Cerebellar cortex (tissue), 1 donor: ENCODE results near the gene POMT2.
"Not testable (repeated sequence)": the region's sequence is repeated elsewhere in the genome, so short reads cannot be mapped to it uniquely, and the experiment has no call there.

Experiments
- DNase-seq: peaks from one replicate; pipeline ENCODE4 v3.0.0-alpha.2; 2015; ENCODE audit warnings: low spot score

The POMT2 gene, protein sequence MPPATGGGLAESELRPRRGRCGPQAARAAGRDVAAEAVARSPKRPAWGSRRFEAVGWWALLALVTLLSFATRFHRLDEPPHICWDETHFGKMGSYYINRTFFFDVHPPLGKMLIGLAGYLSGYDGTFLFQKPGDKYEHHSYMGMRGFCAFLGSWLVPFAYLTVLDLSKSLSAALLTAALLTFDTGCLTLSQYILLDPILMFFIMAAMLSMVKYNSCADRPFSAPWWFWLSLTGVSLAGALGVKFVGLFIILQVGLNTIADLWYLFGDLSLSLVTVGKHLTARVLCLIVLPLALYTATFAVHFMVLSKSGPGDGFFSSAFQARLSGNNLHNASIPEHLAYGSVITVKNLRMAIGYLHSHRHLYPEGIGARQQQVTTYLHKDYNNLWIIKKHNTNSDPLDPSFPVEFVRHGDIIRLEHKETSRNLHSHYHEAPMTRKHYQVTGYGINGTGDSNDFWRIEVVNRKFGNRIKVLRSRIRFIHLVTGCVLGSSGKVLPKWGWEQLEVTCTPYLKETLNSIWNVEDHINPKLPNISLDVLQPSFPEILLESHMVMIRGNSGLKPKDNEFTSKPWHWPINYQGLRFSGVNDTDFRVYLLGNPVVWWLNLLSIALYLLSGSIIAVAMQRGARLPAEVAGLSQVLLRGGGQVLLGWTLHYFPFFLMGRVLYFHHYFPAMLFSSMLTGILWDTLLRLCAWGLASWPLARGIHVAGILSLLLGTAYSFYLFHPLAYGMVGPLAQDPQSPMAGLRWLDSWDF

DNA sequence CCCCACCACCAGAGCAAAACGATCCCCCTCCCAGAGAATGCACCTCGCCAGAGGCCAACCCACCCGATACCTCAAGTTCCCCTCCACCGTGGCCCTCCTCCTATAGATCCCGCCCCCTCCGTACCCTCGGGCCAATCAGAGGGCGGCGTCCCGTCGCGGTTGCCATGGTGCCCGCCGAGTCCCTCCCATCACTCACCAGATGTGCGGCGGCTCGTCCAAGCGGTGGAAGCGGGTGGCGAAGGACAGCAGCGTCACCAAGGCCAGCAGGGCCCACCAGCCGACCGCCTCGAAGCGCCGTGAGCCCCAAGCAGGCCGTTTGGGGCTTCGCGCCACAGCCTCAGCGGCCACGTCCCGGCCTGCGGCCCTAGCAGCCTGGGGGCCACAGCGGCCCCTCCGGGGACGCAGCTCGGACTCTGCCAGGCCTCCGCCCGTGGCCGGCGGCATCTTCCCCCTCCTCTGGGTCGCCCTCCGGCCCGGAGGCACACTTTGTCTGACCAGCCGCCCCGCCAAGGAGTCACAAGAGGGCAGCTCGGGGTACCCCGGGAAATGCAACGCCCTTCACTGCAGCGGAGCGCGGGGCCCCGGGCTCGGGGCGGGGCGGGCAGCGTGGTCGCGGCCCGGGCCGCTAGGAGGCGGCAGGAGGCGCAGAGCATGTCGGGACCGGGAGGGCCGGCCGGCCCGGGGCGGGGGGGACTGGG lies at the start of gene POMT2:
Gene POMT2 (minus strand): TSS at position 646 of the 698 bp plus-strand sequence. CDS start 202 bp downstream, at position 444.
- DNase-seq, result peak; percentile 91

DNA sequence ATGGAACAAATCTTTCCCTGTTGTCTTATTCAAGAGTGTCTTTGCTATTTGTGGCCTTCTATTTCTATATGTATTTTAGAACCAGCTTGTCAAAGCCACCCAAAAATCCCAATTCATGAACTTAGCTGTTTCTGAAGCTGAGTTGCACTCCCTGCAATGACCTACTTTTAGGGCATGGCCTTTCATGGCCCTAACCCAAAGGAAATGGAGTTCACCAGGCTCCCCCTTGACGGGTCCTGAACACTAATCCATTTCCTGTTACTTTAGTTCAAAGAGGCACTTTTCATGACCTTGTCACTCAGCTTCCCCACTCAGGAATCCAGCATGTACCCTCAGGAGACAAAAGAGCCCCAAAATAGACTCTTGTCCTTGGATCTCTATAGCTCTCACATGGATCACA lies 48.6 kb upstream of the POMT2 start:
- DNase-seq, result no peak

DNA sequence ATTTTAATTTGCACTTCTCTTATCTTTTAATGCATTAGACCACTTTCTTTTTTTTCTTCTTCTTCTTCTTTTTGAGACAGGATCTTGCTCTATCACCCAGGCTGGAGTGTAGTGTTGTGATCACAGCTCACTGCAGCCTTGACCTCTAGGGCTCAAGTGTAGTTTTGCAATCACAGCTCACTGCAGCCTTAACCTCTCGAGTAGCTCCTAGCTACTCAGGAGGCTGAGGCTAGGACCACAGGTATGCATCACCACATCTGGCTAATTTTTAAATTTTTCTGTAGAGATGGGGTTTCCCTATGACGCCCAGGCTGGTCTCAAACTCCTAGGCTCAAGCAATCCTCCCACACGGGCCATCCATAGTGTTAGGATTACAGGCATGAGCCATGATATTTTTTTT lies 43.5 kb upstream of the POMT2 start:
- no peak for DNase-seq

DNA sequence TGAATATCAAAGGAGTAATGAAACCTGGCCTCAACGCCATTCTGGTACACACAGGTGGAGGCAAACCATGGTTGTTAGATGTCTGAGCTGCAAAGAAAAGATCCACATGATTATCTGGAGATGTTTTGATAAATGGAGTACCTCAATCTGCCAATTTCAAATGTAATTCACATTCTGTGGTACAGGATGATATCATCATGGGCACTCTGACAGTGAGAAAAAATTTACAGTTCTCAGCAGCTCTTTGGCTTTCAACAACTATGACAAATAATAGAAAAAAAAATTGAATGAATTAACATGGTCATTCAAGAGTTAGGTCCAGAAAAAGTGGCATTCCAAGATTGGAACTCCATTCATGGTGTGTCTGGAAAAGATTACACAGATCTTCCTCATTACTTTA lies 38.9 kb upstream of the POMT2 start:
- no peak for DNase-seq

DNA sequence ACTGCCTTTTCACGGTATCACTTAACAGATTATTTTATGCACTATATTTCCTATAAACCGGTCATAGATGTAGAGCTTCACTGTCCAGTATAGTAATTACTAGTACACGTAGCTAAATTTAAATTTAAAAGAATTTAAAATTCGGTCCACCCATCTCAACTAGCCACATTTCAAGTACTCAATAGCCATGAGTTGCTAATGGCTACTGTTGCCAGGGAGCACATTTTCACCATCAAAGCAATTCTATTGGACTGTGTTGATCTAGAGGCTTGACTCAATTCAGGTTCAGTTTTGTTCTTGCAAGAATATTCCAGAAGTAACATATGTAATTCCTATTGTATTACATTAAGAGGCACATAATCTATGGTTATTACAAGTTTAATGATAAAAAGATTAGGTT lies 36.2 kb upstream of the POMT2 start:
- no peak for DNase-seq

DNA sequence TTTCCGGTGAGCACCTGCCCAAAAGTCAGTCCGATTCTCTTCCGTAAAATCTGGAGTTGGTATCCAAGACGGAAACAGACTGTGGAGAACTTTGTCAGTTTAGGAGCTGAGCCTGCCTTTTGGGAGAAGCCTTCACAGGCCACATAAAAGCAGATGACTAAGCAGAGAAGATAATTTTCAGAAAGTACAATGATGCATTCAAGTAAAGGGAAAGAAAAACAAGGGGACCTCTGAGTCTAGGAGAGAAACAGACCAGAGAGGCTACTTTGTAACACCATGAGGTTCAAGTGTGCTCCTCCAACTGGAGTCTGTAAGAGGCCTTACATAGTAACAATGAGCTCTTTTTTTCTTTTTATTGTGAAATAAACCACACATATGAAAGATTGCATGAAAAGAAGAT lies 35.1 kb upstream of the POMT2 start:
- DNase-seq, result no peak

DNA sequence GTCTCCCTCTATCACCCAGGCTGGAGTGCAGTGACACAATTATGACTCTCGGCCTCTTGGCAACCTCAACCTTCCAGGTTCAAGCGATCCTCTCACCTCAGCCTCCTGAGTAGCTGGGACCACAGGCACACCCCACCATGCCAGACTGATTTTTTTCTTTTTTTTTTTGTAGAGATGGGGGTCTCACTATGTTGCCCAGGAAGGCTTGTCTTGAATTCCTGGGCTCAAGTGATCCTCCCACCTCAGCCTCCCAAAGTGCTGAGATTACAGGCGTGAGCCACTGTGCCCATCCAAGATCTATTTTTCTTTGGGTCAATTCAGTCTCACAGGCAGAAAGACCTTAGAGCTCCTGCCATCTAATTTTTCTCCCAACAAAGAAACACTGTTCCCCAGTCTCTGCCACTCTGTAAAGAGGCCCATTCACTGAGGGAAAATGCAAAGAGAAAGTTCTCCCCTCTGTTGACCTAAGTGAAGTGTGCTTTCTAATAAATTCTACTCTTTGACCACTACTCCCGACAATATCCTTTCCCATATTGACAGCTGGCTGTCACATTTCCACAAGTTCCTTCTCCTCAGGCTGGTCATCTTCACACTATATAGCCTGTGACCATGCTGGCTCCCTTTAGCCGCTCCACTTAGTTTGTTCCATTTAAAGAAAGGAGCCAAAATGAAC lies 32.9 kb upstream of the POMT2 start:
- DNase-seq, result no peak

DNA sequence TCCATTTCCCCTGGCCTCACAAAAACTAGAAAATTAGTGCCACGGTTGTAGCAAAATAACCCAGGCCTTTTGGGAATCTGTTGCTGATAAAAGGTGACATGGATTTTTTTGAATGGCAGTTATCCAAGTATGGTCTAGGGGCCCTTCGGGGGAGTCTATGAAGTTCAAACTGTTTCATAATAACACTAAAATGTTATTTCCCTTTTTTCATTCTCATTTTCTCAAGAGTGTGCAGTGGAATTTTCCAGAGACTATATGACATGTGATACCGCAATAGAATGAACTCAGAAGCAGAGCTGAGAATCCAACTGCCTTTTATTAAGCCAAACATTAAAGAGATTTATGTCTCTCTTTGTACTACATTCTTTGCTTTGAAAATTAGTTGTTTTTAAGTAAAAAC lies 27.1 kb upstream of the POMT2 start:
- DNase-seq, result no peak

DNA sequence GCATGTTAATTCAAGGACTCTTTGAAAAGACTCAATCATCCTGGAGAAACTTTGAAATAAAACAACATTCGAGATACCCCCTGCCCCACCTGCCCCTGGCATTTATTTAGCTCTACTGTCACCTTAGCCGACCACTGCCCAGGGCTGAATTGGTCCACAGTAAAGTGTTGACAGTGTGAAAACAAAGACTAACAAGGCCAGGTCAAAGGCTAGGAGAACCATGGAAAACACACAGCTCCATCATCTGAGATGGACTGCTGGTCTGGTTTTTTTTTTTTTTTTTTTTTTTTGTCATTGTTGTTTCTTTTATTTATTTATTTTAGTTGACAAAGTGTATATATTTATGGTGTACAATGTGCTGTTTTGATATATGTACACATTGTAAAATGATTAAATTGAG lies 25.8 kb upstream of the POMT2 start:
- no peak for DNase-seq

DNA sequence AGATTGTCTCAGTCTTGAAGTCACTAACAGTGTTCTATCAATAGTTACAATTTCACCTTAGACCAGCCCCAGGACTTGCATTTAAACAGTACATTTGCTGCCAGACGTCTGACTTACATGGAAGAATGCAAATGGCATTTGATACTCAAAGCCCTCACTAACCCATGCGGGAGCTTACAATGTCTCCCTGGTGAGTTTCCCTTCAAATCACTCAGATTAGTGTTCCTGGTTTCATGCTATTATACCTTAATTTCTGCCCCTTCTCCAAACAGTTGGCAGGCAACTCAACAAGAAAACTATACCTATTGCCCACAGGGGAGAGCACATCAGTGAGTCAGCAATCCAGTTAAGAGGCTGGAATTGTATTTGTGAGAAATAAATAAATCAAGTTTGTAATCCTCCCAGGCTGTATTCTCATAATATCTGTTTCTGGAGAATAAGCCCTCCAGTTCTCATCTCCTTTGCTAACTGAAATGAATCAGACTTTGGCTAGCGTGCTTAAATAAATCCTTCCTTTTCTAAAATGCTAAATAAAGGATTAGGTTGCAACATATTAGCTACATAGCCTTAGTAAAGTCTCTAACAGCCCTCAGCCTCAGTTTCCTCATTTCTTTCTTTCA lies 23.8 kb upstream of the POMT2 start:
- DNase-seq, result no peak

DNA sequence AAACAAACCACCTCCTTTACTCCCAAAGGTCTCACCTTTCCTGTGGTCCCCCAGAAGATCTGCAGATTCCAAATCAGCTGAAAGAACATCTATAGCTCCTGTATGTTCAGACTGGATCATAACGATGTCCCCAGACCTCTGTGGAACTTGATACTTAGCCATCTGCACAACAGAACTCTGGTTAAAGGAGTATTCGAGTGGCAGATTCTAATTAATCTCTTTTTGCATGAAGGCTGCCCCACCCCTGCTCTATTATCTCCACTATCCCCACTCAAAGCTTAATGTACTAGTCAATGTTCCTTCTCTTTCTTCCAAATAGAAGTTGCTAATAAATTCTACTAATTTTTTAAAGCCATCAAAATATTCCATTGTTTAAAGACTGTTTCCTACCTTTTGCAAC lies 23.0 kb upstream of the POMT2 start:
- DNase-seq, result no peak

DNA sequence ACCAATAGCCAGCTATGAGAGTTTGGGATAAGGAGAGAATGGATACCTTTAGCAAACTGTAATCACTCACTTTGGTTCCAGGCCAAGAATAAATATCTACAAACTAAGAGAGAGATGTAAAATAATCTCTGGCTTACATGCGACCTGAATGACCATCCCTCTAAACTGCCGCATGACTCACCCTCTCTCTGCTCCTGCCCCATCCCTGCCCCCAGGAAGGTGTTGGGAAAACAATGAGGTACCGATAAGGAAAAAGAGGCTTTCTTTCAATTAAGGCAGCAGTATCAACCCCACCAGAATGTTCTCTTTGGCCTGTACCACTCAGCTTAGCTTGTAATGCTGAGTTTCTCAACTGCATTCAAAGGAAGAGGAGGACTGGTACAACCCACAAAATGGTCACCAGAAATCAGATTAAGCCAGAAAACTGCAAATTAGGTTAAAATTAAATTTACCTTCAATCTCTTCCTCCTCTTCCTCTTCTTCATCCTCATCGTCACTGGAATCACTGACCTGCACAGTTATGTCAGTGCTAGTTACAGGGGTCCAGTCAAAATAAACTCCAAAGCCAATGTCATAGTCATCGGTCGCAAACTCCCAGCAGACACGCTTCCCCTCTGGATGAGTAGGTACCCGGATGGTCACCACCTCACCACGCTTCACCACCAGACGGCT lies 22.2 kb upstream of the POMT2 start:
- DNase-seq, result no peak

DNA sequence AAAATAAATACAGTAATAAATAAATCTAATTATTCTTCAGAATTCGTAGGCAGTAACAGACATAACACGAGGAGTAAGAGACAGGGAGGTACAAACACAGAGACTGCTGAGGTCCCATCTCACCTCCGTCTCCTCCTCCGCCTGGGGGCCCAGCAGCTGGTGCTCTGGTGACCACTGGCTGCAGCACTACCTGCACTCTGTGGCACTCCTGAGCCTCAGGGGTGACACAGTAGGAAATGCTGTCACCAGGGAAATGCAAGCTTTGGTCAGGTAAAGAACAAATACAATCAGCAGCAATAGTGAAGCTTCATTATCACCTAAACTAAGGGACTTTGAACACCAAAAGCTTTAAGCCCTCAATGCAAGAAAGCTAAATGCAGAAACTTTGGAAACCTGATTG lies 19.7 kb upstream of the POMT2 start:
- no peak for DNase-seq

DNA sequence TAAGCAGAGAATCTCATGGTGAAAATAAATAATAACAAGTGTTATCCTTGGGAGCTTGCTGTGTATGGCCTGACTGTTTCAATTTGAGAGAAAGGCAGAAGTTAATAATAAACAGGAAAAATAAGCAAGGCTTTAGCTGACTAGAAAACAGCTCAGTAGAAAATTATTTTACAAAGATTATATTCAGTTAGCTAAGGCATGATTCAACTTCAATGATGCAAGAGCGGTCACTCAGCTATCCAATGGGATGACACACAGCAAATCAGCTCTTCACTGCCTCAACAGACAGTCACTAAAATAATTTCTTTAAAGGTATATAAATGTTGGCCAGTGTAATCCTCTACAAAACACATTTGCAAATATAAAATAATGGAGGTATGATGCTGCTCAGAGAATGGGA lies 18.7 kb upstream of the POMT2 start:
- no peak for DNase-seq

DNA sequence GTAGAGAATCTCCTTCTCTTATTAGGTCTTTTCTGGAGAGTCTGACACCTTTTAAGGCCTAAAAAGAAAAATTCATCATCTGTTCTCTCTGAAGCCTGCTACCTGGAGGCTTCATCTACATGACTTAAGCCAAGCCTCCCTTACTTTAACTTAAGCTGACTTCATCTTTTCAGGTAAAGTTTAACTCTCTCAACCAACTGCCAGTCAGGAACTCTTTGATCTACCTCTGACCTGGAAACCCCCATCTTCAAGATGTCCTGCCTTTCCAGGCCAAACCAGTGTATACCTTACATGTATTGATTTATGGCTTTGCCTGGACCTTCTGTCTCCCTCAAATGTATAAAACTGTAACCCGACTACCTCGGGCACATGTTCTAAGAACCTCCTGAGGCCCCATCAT lies 17.6 kb upstream of the POMT2 start:
- no peak for DNase-seq

DNA sequence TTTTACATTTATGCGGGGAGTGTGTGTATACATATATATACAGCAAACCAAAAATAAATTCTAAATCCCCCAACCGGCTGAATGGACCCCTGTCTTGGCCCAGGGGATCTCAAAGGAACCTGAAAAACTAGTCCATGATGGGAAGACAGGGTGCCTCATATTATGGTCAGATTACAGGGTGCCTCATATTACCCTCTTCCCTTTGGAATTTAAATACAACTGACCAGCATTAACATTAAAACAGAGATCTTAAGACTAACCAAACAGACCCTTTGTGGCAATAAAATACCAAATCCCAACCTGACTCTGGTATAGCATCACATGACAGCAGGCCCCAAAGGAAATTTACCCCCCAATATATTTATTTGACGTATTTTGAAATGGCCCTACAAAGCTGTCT lies 17.2 kb upstream of the POMT2 start:
- no peak for DNase-seq

DNA sequence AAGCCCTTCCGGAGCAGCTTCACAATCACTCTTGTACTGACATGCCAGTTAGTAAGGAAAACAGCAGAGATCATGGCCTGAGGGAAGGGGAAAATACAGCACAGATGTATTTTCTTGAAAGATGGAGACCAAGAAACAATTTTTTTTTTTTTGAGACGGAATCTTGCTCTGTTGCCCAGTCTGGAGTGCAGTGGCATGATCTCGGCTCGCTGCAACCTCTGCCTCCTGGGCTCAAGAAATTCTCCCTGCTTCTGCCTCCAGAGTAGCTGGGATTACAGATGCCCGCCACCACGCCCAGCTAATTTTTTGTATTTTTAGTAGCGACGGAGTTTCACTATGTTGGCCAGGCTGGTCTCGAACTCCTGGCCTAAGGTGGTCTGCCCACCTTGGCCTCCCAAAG lies 16.6 kb upstream of the POMT2 start:
- DNase-seq, result not testable (repeated sequence)

DNA sequence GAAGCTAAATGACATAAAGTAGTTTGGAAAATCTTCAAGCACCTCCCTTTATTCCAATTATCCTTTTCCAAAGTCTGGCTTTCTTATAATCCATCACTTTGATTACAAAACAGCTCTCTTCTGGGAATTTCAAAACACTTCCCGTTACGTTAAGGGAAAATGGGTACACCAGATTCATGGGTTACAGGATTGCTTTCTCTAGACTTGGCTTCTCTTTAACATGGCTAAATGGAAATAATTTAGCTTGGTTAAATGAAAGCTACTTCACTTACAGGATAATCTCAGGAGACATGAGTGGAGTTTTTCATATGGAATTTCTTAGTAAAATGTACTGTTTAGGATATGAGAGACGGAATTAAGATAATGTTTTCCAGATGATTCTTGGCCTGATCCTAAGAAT lies 14.9 kb upstream of the POMT2 start:
- DNase-seq, result no peak

DNA sequence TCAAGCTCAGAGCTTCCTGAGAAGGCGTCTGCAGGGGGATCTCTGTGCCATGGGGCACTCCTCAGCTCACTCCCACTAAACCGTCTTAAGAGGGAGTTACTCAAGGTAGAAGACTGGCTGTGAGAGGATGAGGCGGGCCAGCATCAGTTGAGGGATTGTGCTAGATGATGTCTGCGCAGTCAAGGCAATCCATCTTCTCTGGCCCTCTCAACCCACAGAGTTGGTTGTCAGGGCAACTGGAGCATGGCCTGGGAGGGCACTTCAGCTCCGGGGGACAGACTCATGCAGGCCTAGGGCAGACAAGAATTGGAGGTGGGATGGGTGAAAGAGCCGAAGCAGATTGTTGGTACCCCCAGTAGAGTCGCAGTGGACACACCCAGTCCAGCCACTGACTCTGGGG lies 9.2 kb upstream of the POMT2 start:
- no peak for DNase-seq

DNA sequence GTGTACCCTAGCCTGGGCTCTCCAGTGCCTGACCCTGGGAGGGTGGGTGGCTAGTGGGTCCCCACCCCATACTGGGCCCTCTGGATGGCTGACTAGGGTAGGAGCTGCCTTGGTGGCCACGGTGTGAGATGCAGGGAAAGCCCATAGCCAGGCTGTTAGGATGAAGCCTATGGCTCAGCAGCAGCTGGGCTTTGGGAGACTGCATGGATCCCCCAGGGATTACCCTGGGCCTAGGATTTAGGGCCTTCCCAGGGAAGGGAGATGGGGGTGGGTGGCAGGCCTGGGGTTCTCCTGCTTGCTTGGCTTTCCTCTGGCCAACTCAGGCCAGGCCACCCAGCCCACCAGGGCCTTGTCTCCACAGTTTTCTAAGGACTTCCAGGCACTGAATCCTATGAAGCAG lies 6.4 kb upstream of the POMT2 start:
- no peak for DNase-seq

DNA sequence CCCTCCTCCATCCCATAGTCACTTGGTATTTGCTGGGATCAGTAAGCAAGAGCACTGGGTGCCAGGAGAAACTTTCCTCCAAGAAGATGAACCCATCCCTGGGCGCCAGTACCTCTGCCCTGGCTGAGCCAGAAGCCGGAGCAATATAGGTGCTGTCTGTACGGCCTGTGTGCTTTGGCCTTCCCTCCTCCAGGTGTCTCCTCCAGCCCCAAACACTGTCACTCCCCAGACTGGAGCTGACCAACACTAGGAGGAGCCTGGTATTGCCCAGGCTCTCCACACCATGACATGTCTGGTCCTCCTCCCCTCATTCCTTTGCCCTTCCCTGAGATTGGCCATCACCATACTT lies 5.0 kb upstream of the POMT2 start:
- no peak for DNase-seq
